Mammary epithelial cell (primary cell): Measurements from ENCODE around the gene MIB1.

ENCODE experiments used
- CTCF ChIP-seq, 2 donors: IDR thresholded peaks in 1 of 2; conservative IDR thresholded peaks in 1 of 2; 2 replicates each; pipeline ENCODE4 v1.5.1; 2011 to 2012; ENCODE audit warnings: inconsistent platforms in 2 of 2, low read length in 2 of 2, mild to moderate bottlenecking in 2 of 2, control low read depth in 1 of 2, low read depth in 1 of 2; ENCODE audit not compliant: insufficient read depth in 1 of 2; ENCODE audit errors: extremely low read depth in 1 of 2
- EZH2 ChIP-seq: IDR thresholded peaks from 2 replicates; pipeline ENCODE4 v1.6.1; 2012; ENCODE audit warnings: low read length, inconsistent platforms, borderline replicate concordance

GRCh38 chr18:21740538-21741311, at the start of gene MIB1:
- TF ChIP-seq CTCF (conservative IDR thresholded peaks at IDR 0.05 in 1 of 2, IDR thresholded peaks at IDR 0.05 in 1 of 2; ENCODE audit: extremely low read depth in 1 of 2, insufficient read depth in 1 of 2, low read depth in 1 of 2, low read length in 2 of 2) (no peak), EZH2 (no peak)
